CD4-positive, alpha-beta T cell (primary cell): ENCODE measurements around the gene IL10. TPM values are rescaled to one million over a fixed set of nuclear protein-coding genes. Genes with fewer than 3 reads are reported as not detected.

Source experiments
- ATAC-seq: fragments of 200-7000 bp; cut with Tn5 transposase; one replicate; pipeline ENCODE4 v1.10.0; 2022; ENCODE audit warnings: mild to moderate bottlenecking; ENCODE audit not compliant: poor library complexity
- CTCF ChIA-PET: fragments of 350-600 bp; sonication (Branson Sonifier 250); formaldehyde crosslinking; loops from one replicate; lab custom pipeline; 2021; ENCODE audit warnings: antibody characterized with exemption, inconsistent platforms; lab: Charles Lee
- POLR2A ChIA-PET: fragments of 350-600 bp; sonication (Branson Sonifier 250); formaldehyde crosslinking; loops from one replicate; lab custom pipeline; 2021; ENCODE audit warnings: antibody characterized with exemption, inconsistent platforms; lab: Charles Lee
- DNase-seq, 14 experiments: peaks; one replicate each; pipeline ENCODE4 v3.0.0-alpha.2; 2013 to 2020; ENCODE audit warnings: mixed read lengths in 2 of 14
- H3K27ac ChIP-seq, 2 donors: one replicate each; pipeline versions ENCODE4 v1.5.1 to v1.7.0; 2013; ENCODE audit warnings: low read length in 2 of 2, low read depth in 1 of 2, mild to moderate bottlenecking in 1 of 2
- H3K27me3 ChIP-seq, 2 experiments: 1 replicate in 1 of 2; 2 replicates in 1 of 2; pipeline versions ENCODE4 v1.6.1 to v1.7.0; 2013; ENCODE audit warnings: low read length in 2 of 2, control low read depth in 1 of 2, mild to moderate bottlenecking in 1 of 2, moderate library complexity in 1 of 2; ENCODE audit not compliant: insufficient read depth in 2 of 2, control insufficient read depth in 1 of 2
- H3K36me3 ChIP-seq: one replicate; pipeline ENCODE4 v1.6.1; 2013; ENCODE audit warnings: low read length, control low read depth; ENCODE audit not compliant: insufficient read depth
- H3K4me1 ChIP-seq: one replicate; pipeline ENCODE4 v1.6.1; 2013; ENCODE audit warnings: low read length, control low read depth; ENCODE audit not compliant: insufficient read depth
- H3K4me3 ChIP-seq: one replicate; pipeline ENCODE4 v1.5.1; 2013; ENCODE audit warnings: mild to moderate bottlenecking, low read length, moderate library complexity
- H3K9me3 ChIP-seq, 2 experiments: 1 replicate in 1 of 2; 2 replicates in 1 of 2; pipeline versions ENCODE4 v1.6.1 to v1.7.0; 2013; ENCODE audit warnings: low read length in 2 of 2, mild to moderate bottlenecking in 2 of 2, control low read depth in 1 of 2, moderate library complexity in 1 of 2; ENCODE audit not compliant: control insufficient read depth in 1 of 2, insufficient read depth in 1 of 2
- H3K27ac Mint-ChIP-seq: one replicate; pipeline ENCODE4 v1.8.0; 2020; ENCODE audit warnings: mixed read lengths
- H3K27me3 Mint-ChIP-seq: one replicate; pipeline ENCODE4 v1.8.0; 2021; ENCODE audit warnings: mixed read lengths
- H3K36me3 Mint-ChIP-seq: one replicate; pipeline ENCODE4 v1.8.0; 2021; ENCODE audit warnings: low read depth, mixed read lengths
- H3K4me1 Mint-ChIP-seq: one replicate; pipeline ENCODE4 v1.8.0; 2021; ENCODE audit warnings: low read depth, mixed read lengths
- H3K4me3 Mint-ChIP-seq: one replicate; pipeline ENCODE4 v1.8.0; 2020; ENCODE audit warnings: mild to moderate bottlenecking, mixed read lengths
- H3K9me3 Mint-ChIP-seq: one replicate; pipeline ENCODE4 v1.8.0; 2020; ENCODE audit warnings: mixed read lengths
- intact Hi-C, 2 experiments: fragments of 100-400 bp; cut with DNase I in 1 of 2; cut with micrococcal nuclease in 1 of 2; formaldehyde crosslinking; loops; one replicate each; pipeline versions ENCODE4 v1.15.1 to v1.9.0; 2023 to 2025; cut with DNase I, micrococcal nuclease
- total RNA-seq, 174 experiments: library from RNA in 2 of 174; stranded (reverse) in 2 of 174; gene quantifications; one replicate each; pipeline ENCODE4 v1.2.3 and lab custom pipeline; 2021 to 2026
- TF ChIP-seq, protein P1 (sequence below): fragments of 200-600 bp; IDR thresholded peaks from one replicate; pipeline ENCODE4 v1.8.0; 2022; ENCODE audit warnings: antibody characterized with exemption, mild to moderate bottlenecking

The IL10 gene
- total RNA-seq, 2 experiments from 2014 or later, result 0.27 to 0.87 TPM

DNA sequence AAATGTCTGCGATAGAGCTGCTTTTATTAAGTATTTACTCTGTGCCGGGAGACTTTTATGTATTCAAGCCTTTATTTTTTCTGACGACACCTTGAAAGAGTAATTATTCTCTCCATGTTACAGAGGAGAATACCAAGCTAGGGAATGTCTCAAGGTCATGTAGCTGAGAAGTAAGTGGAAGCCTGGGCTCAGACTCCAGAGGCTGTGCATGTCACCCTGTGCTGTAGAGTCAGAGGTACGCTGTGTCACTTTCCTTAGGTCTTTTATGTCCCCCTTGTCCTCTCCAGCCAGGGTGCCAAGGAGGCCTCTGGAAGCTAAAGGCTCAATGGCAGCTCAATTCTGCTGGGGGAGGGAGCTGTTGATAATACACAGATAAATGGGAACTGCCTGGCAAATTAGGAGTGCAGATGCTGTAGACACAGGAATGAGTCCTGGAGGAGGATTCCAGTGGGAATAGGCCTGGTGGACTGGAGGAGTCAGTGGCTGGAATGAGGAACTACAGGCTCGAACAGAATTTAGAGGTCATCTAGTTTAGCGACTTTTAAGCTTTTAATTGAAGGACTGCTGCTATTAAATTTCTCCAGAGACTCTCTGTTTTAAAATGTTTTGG is 11.0 kb downstream of the IL10 start:
- intact Hi-C loops, result no loop called here
- Histone ChIP-seq H3K27me3 (no peaks in the 10 kb centered on the region), H3K9me3 (no peaks in the 10 kb centered on the region), H3K4me3 (no peak overlapping the region), H3K4me1 (peaks cover 34% of the 10 kb centered on the region), H3K36me3 (no peaks in the 10 kb centered on the region), H3K27ac (no peak overlapping the region)
- ChIA-PET POLR2A (interaction anchor here (1.1 to 7.2 kb wide), 4 partner anchors 8 to 160 kb away, joined by 3 to 53 read pairs (median 7); partner anchors contain the start of genes FCMR and IL19), CTCF (interaction anchor here (0.8 to 2.7 kb wide), 4 partner anchors 9 to 26 kb away, joined by 3 to 9 read pairs (median 3); partner anchors contain the start of gene IL19)
- no peak overlapping the region for H3K27ac Mint-ChIP-seq
- DNase-seq (no peak), ATAC-seq (no peak)
- TF ChIP-seq, protein P1, sequence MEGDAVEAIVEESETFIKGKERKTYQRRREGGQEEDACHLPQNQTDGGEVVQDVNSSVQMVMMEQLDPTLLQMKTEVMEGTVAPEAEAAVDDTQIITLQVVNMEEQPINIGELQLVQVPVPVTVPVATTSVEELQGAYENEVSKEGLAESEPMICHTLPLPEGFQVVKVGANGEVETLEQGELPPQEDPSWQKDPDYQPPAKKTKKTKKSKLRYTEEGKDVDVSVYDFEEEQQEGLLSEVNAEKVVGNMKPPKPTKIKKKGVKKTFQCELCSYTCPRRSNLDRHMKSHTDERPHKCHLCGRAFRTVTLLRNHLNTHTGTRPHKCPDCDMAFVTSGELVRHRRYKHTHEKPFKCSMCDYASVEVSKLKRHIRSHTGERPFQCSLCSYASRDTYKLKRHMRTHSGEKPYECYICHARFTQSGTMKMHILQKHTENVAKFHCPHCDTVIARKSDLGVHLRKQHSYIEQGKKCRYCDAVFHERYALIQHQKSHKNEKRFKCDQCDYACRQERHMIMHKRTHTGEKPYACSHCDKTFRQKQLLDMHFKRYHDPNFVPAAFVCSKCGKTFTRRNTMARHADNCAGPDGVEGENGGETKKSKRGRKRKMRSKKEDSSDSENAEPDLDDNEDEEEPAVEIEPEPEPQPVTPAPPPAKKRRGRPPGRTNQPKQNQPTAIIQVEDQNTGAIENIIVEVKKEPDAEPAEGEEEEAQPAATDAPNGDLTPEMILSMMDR, result no peak
- no peaks in the 10 kb centered on the region for H3K36me3 Mint-ChIP-seq
- H3K4me1 Mint-ChIP-seq, result peaks cover 39% of the 10 kb centered on the region
- H3K27me3 Mint-ChIP-seq, result no peaks in the 10 kb centered on the region
- no peak overlapping the region for H3K4me3 Mint-ChIP-seq
- H3K9me3 Mint-ChIP-seq, result no peaks in the 10 kb centered on the region

DNA sequence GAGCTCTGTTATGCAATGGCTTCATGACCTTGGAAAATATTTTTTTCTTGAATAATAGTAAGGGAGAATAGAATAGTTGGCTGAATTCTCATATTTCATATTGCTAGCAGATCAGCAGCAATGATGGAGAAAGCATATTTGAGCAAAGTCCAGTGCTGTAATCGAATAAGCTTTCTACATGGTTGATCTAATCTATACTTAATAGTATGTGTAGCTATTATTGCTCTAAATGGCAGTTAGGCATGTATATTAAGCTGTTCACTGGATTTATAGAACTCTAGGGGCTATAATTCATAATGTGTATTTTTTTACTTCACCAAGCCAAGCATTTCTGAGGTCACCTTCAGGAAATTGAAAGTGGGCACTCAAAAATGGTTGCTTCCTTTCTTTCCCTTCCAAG is 11.7 kb downstream of the IL10 start:
- Histone ChIP-seq H3K9me3 (no peaks in the 10 kb centered on the region), H3K4me3 (no peak overlapping the region), H3K27me3 (no peaks in the 10 kb centered on the region), H3K36me3 (no peaks in the 10 kb centered on the region), H3K4me1 (peaks cover 27% of the 10 kb centered on the region), H3K27ac (no peak overlapping the region)
- no peak overlapping the region for H3K27ac Mint-ChIP-seq
- no peaks in the 10 kb centered on the region for H3K36me3 Mint-ChIP-seq
- intact Hi-C loops, result no loop called here
- no peak overlapping the region for H3K4me3 Mint-ChIP-seq
- ATAC-seq (no peak), DNase-seq (no peak)
- POLR2A ChIA-PET, result interaction anchor here (1.1 to 7.2 kb wide), 5 partner anchors 9 to 161 kb away, joined by 3 to 53 read pairs (median 5); partner anchors contain the start of genes FCMR and IL19
- H3K9me3 Mint-ChIP-seq, result no peaks in the 10 kb centered on the region
- CTCF ChIA-PET, result interaction anchor here (0.8 to 2.7 kb wide), 2 partner anchors 14 to 26 kb away, joined by 3 to 9 read pairs; no protein-coding TSS in a partner anchor
- H3K27me3 Mint-ChIP-seq, result no peaks in the 10 kb centered on the region
- TF ChIP-seq, protein P1, result no peak
- H3K4me1 Mint-ChIP-seq, result peaks cover 36% of the 10 kb centered on the region

DNA sequence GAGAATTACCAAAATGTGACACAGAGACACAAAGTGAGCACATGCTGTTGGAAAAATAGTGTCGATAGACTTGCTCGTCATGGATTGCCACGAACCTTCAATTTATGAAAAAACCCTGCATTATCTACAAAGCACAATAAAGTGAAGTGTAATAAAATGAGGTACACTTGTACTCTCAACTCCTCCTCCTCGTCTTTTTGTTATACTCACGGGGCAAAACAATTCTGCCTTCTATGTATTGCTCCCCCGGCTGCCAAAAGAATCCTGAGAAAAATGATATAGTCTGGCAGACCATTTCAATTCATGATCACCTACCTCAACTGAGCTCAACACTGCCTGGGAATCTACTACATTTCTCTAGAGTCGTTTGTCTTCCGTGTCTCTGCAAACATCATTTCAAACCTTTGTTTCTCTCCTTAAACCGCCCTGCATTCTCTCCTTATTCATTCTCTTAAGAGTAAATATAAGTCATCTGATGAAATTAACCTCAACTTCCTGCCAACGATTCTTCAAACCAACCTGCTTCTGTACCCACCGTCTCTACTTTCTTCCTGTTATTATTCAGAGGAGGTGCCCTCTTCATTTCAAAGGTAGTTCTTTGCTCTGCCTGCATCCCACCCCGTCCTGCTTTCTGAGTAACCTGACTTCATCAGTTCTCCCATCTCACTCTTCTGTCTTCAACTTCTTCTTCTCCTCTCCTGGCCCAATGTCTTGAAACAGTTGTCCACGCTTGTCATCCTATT is 14.6 kb downstream of the IL10 start:
- Histone ChIP-seq H3K4me3 (peak overlapping the region; percentile 16), H3K4me1 (peaks cover 17% of the 10 kb centered on the region), H3K36me3 (no peaks in the 10 kb centered on the region), H3K27me3 (no peaks in the 10 kb centered on the region), H3K27ac (peak overlapping the region in 1 of 2 donors; percentile 42), H3K9me3 (no peaks in the 10 kb centered on the region)
- intact Hi-C loops, result loop anchor here in 1 of 2 experiments (1.0 kb wide), 3 partner anchors 9 to 46 kb away; no protein-coding TSS in a partner anchor
- CTCF ChIA-PET, result interaction anchor here (1.0 to 1.4 kb wide), 2 partner anchors 23 to 155 kb away, joined by 4 to 5 read pairs; no protein-coding TSS in a partner anchor
- peak; percentile 93 for ATAC-seq
- H3K27ac Mint-ChIP-seq, result no peak overlapping the region
- H3K36me3 Mint-ChIP-seq, result no peaks in the 10 kb centered on the region
- peaks cover 34% of the 10 kb centered on the region for H3K4me1 Mint-ChIP-seq
- POLR2A ChIA-PET, result interaction anchor here (0.7 to 7.2 kb wide), 11 partner anchors 8 to 51 kb away, joined by 3 to 53 read pairs (median 10); partner anchors contain the start of genes IL10 and IL19
- H3K27me3 Mint-ChIP-seq, result no peaks in the 10 kb centered on the region
- H3K9me3 Mint-ChIP-seq, result peaks cover 2% of the 10 kb centered on the region
- TF ChIP-seq, protein P1, result no peak
- peak in 9 of 14 experiments; percentile 26 to 86 (median 42) for DNase-seq
- H3K4me3 Mint-ChIP-seq, result no peak overlapping the region
